HCT116 (cell line): ENCODE data around the gene C17orf58. TPM values are rescaled to one million over a fixed set of nuclear protein-coding genes. Genes with fewer than 3 reads are reported as not detected.

Experiments used
- ATAC-seq: fragments of 200-7000 bp; cut with Tn5 transposase; 2 replicates; pipeline ENCODE4 v1.9.1; 2020; ENCODE audit warnings: mild to moderate bottlenecking, moderate library complexity
- BruUV-seq: library from RNA; stranded (reverse); fragments of 400-500 nt; replicated peaks from 2 replicates; lab custom pipeline; 2021; lab: Mats Ljungman, UMichigan
- CTCF ChIA-PET: fragments of 300-600 bp; sonication (Branson Sonifier 250); formaldehyde crosslinking; loops from one replicate; lab custom pipeline; 2021; ENCODE audit warnings: antibody characterized with exemption; lab: Charles Lee
- POLR2A ChIA-PET: fragments of 300-600, 350-600 bp; sonication (Branson Sonifier 250); formaldehyde crosslinking; loops from one replicate; lab custom pipeline; 2021; ENCODE audit warnings: antibody characterized with exemption; lab: Charles Lee
- RAD21 ChIA-PET, 2 experiments: fragments of 300-600 bp; sonication (Branson Sonifier 250); formaldehyde crosslinking; loops; one replicate each; lab custom pipeline; 2023; ENCODE audit warnings: low total read pairs in 2 of 2; ENCODE audit not compliant: uncharacterized antibody in 2 of 2, unreplicated experiment in 2 of 2, low non-redundant PET in 1 of 2; lab: Charles Lee
- DNase-seq: peaks from one replicate; pipeline ENCODE4 v3.0.0-alpha.2; 2010; ENCODE audit warnings: low read depth, low spot score
- H2AFZ ChIP-seq: fragments of 200-600 bp; shearing (Covaris generic), sonication (generic); 2 replicates; pipeline ENCODE4 v1.6.1; 2017; ENCODE audit warnings: low read depth, mixed run types, mixed read lengths, antibody characterized with exemption, low read length; ENCODE audit not compliant: poor library complexity, severe bottlenecking
- H3K27ac ChIP-seq: 2 replicates; pipeline ENCODE4 v1.5.1; 2012; ENCODE audit warnings: low read depth, low read length
- H3K27me3 ChIP-seq: fragments of 200-600 bp; sonication (generic); 2 replicates; pipeline ENCODE4 v1.6.1; 2016; ENCODE audit warnings: mixed run types, low read length, mixed read lengths; ENCODE audit not compliant: insufficient read depth
- H3K36me3 ChIP-seq, 2 experiments: fragments of 200-500 bp in 1 of 2; fragments of 200-600 bp in 1 of 2; sonication (Bioruptor generic) in 1 of 2; sonication (generic) in 1 of 2; 2 replicates each; pipeline versions ENCODE4 v1.5.1 to v1.6.1; 2014 to 2016; ENCODE audit warnings: low read length in 2 of 2, inconsistent platforms in 1 of 2, mixed read lengths in 1 of 2, mixed run types in 1 of 2; ENCODE audit not compliant: insufficient read depth in 2 of 2, control insufficient read depth in 1 of 2
- H3K4me1 ChIP-seq, 2 experiments: fragments of 200-600 bp in 1 of 2; sonication (generic) in 1 of 2; 2 replicates each; pipeline versions ENCODE4 v1.5.1 to v1.6.1; 2012 to 2017; ENCODE audit warnings: low read length in 2 of 2, inconsistent platforms in 1 of 2, mild to moderate bottlenecking in 1 of 2, mixed read lengths in 1 of 2, mixed run types in 1 of 2, moderate library complexity in 1 of 2; ENCODE audit not compliant: insufficient read depth in 2 of 2, control insufficient read depth in 1 of 2
- H3K4me2 ChIP-seq: fragments of 200-600 bp; sonication (generic); 2 replicates; pipeline ENCODE4 v1.6.1; 2017; ENCODE audit warnings: mixed run types, low read length, mixed read lengths
- H3K4me3 ChIP-seq, 2 experiments: fragments of 200-600 bp in 1 of 2; sonication (generic) in 1 of 2; replicated peaks in 1 of 2; 2 replicates each; pipeline ENCODE4 v1.5.1; 2011 to 2016; ENCODE audit warnings: low read length in 2 of 2, control low read depth in 1 of 2, low read depth in 1 of 2, mild to moderate bottlenecking in 1 of 2, mixed read lengths in 1 of 2, mixed run types in 1 of 2
- H3K79me2 ChIP-seq: fragments of 200-600 bp; sonication (generic); 2 replicates; pipeline ENCODE4 v1.6.1; 2017; ENCODE audit warnings: mild to moderate bottlenecking, mixed run types, low read length, moderate library complexity, mixed read lengths; ENCODE audit not compliant: insufficient read depth
- H3K9ac ChIP-seq: fragments of 200-600 bp; sonication (generic); 2 replicates; pipeline ENCODE4 v1.6.1; 2016; ENCODE audit warnings: low read length, mixed read lengths
- H3K9me2 ChIP-seq: fragments of 200-600 bp; sonication (generic), shearing (Covaris generic); 2 replicates; pipeline ENCODE4 v1.6.1; 2017; ENCODE audit warnings: mixed run types, mild to moderate bottlenecking, moderate library complexity; ENCODE audit not compliant: insufficient read depth
- H3K9me3 ChIP-seq, 2 experiments: fragments of 200-500 bp in 1 of 2; fragments of 200-600 bp in 1 of 2; sonication (Bioruptor generic) in 1 of 2; sonication (generic) in 1 of 2; 2 replicates each; pipeline ENCODE4 v1.6.1; 2014 to 2017; ENCODE audit warnings: low read length in 2 of 2, mixed read lengths in 2 of 2, inconsistent platforms in 1 of 2, low read depth in 1 of 2, mild to moderate bottlenecking in 1 of 2, mixed run types in 1 of 2, moderate library complexity in 1 of 2; ENCODE audit not compliant: control insufficient read depth in 1 of 2, insufficient read depth in 1 of 2
- H4K20me1 ChIP-seq: fragments of 200-600 bp; sonication (generic), shearing (Covaris generic); 2 replicates; pipeline ENCODE4 v1.6.1; 2017; ENCODE audit warnings: mixed run types, mild to moderate bottlenecking, moderate library complexity; ENCODE audit not compliant: insufficient read depth
- EGR1 ChIP-seq: IDR thresholded peaks from 2 replicates; pipeline ENCODE4 v1.6.1; 2012; ENCODE audit warnings: low read depth
- EZH2 ChIP-seq: fragments of 200-600 bp; sonication (generic); IDR thresholded peaks from 2 replicates; pipeline ENCODE4 v1.6.1; 2017; ENCODE audit warnings: antibody characterized with exemption, mixed run types
- EZH2phosphoT487 ChIP-seq: fragments of 200-600 bp; IDR thresholded peaks from 2 replicates; pipeline ENCODE4 v1.6.1; 2018; ENCODE audit warnings: antibody characterized with exemption, borderline replicate concordance
- POLR2A ChIP-seq: IDR thresholded peaks from 2 replicates; pipeline ENCODE4 v1.7.0; 2011; ENCODE audit warnings: borderline replicate concordance; ENCODE audit not compliant: insufficient read depth, insufficient read length; ENCODE audit errors: extremely low read depth
- POLR2AphosphoS5 ChIP-seq: IDR thresholded peaks from 2 replicates; pipeline ENCODE4 v1.6.1; 2011; ENCODE audit warnings: mild to moderate bottlenecking, low read depth, low read length, moderate library complexity
- RAD21 ChIP-seq: IDR thresholded peaks from 2 replicates; pipeline ENCODE4 v1.6.1; 2012; ENCODE audit warnings: low read depth, mild to moderate bottlenecking
- REST ChIP-seq: IDR thresholded peaks from 2 replicates; pipeline ENCODE4 v1.6.1; 2012; ENCODE audit warnings: low read depth
- SRF ChIP-seq: IDR thresholded peaks from 2 replicates; pipeline ENCODE4 v1.6.1; 2012; ENCODE audit warnings: low read depth
- ZNF274 ChIP-seq: fragments of 200-500 bp; sonication (Bioruptor generic); IDR thresholded peaks from 2 replicates; pipeline ENCODE4 v1.6.1; 2014; ENCODE audit warnings: mild to moderate bottlenecking, low read depth, low read length, inconsistent platforms
- intact Hi-C: fragments of 100-400 bp; cut with micrococcal nuclease; formaldehyde crosslinking; loops from 2 replicates; pipeline ENCODE4 v1.10.0; 2022
- total RNA-seq: library from RNA; stranded (reverse); gene quantifications from one replicate; pipeline ENCODE4 v1.2.1, GENCODE V29; 2021; ENCODE audit not compliant: unreplicated experiment
- TF ChIP-seq, protein P1 (sequence below): IDR thresholded peaks from 2 replicates; pipeline ENCODE4 v1.6.1; 2012

Gene C17orf58
- total RNA-seq, 1 experiment from 2014 or later = 38.1 TPM

GRCh38 chr17:67998466-67998865, 2.2 kb upstream of the C17orf58 start:
- intact Hi-C loops = no loop called here
- no peak overlapping the region for H3K4me3 ChIP-seq
- no peaks in the 10 kb centered on the region for H4K20me1 ChIP-seq
- CTCF ChIA-PET = interaction anchor here (0.7 kb wide), 1 partner anchor 11 kb away, joined by 4 read pairs; no protein-coding TSS in a partner anchor
- no TSS peak for BruUV-seq
- H3K4me2 ChIP-seq = no peak overlapping the region
- H3K4me1 ChIP-seq = peaks cover 12 to 30% of the 10 kb centered on the region in 2 experiments
- no peak overlapping the region for H3K27ac ChIP-seq
- no peaks in the 10 kb centered on the region for H3K79me2 ChIP-seq
- H3K27me3 ChIP-seq = no peaks in the 10 kb centered on the region
- no peaks in the 10 kb centered on the region for H3K9me2 ChIP-seq
- H3K9ac ChIP-seq = no peak overlapping the region
- H3K9me3 ChIP-seq = no peaks in the 10 kb centered on the region
- POLR2A ChIA-PET = interaction anchor here (0.8 to 0.9 kb wide), 2 partner anchors 11 to 21 kb away, joined by 3 read pairs; no protein-coding TSS in a partner anchor
- no peak for DNase-seq
- H2AFZ ChIP-seq = no peak overlapping the region
- TF ChIP-seq EZH2phosphoT487 (no peak), EGR1 (no peak), REST (no peak), POLR2AphosphoS5 (no peak), RAD21 (no peak), POLR2A (no peak), EZH2 (no peak), SRF (no peak), ZNF274 (no peak)
- TF ChIP-seq, protein P1, sequence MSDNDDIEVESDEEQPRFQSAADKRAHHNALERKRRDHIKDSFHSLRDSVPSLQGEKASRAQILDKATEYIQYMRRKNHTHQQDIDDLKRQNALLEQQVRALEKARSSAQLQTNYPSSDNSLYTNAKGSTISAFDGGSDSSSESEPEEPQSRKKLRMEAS = no peak
- TF ChIP-seq, all 23 proteins: peak for 0
- RAD21 ChIA-PET = no interaction called here
- no peak for ATAC-seq
- no peaks in the 10 kb centered on the region for H3K36me3 ChIP-seq
